Mucosa of rectum (tissue), 2 donors: ENCODE results near the gene UCK1.

Experiments
- H3K27ac ChIP-seq, 2 donors: one replicate each; pipeline ENCODE4 v1.7.0; 2013; ENCODE audit warnings: inconsistent platforms in 2 of 2, low read depth in 2 of 2, low read length in 2 of 2
- H3K27me3 ChIP-seq, 2 donors: one replicate each; pipeline ENCODE4 v1.7.0; 2013; ENCODE audit warnings: low read length in 2 of 2; ENCODE audit not compliant: control insufficient read depth in 2 of 2, insufficient read depth in 2 of 2
- H3K36me3 ChIP-seq, 2 donors: one replicate each; pipeline ENCODE4 v1.7.0; 2013; ENCODE audit warnings: low read length in 2 of 2; ENCODE audit not compliant: control insufficient read depth in 2 of 2, insufficient read depth in 2 of 2
- H3K4me1 ChIP-seq, 2 donors: one replicate each; pipeline ENCODE4 v1.7.0; 2013; ENCODE audit warnings: low read length in 2 of 2, mild to moderate bottlenecking in 1 of 2; ENCODE audit not compliant: control insufficient read depth in 2 of 2, insufficient read depth in 2 of 2
- H3K4me3 ChIP-seq, 2 donors: one replicate each; pipeline ENCODE4 v1.7.0; 2013; ENCODE audit warnings: low read length in 2 of 2
- H3K9ac ChIP-seq, 2 donors: one replicate each; pipeline ENCODE4 v1.7.0; 2013; ENCODE audit warnings: low read length in 2 of 2, low read depth in 1 of 2, mild to moderate bottlenecking in 1 of 2
- H3K9me3 ChIP-seq, 2 donors: one replicate each; pipeline ENCODE4 v1.7.0; 2013; ENCODE audit warnings: low read length in 2 of 2; ENCODE audit not compliant: control insufficient read depth in 2 of 2
- donor health status: healthy.
- donor health status: Normal muscosa, but diverticular disease.

Gene UCK1

GRCh38 chr9:131496844-131497405, 34.1 kb downstream of the UCK1 start:
- Histone ChIP-seq H3K36me3 (peaks cover 55 to 74% of the 10 kb centered on the region in 2 donors), H3K9me3 (no peaks in the 10 kb centered on the region), H3K27me3 (no peaks in the 10 kb centered on the region), H3K27ac (peak overlapping the region in 1 of 2 donors; percentile 38), H3K4me1 (peaks cover 0 to 11% of the 10 kb centered on the region in 2 donors), H3K4me3 (no peak overlapping the region), H3K9ac (no peak overlapping the region)

DNA sequence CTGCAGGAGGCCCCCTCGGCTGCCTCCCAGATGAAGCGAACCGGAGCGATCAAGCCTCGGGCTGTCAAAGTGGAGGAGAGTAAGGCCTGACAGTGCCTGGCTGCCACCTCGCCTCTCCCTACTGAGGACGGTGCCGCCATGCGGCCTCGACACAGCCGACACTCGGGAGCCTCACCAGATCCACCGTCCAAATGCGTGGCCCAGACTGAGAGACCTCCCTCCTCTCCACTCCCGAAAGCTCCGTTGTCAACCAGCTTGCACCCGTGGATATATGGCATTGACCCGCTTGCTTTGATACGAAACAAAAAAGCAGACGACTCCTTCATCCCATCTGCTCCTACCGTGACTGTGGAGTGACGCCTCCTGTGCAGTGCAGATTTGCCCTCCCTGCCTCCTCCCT, 35.3 kb downstream of the UCK1 start:
- Histone ChIP-seq H3K9me3 (no peaks in the 10 kb centered on the region), H3K4me1 (peaks cover 0 to 9% of the 10 kb centered on the region in 2 donors), H3K9ac (no peak overlapping the region), H3K4me3 (no peak overlapping the region), H3K36me3 (peaks cover 67 to 85% of the 10 kb centered on the region in 2 donors), H3K27ac (no peak overlapping the region), H3K27me3 (no peaks in the 10 kb centered on the region)

- H3K36me3 ChIP-seq = peaks cover 81 to 94% of the 10 kb centered on the region in 2 donors
- H3K27ac ChIP-seq = no peak overlapping the region
- no peak overlapping the region for H3K9ac ChIP-seq
- no peaks in the 10 kb centered on the region for H3K27me3 ChIP-seq
- H3K9me3 ChIP-seq = no peaks in the 10 kb centered on the region
- H3K4me1 ChIP-seq = peaks cover 0 to 9% of the 10 kb centered on the region in 2 donors
- H3K4me3 ChIP-seq = no peak overlapping the region
These were observed 36.7 kb downstream of the UCK1 start for GRCh38 chr9:131494296-131494870.

- Histone ChIP-seq H3K4me3 (no peak overlapping the region), H3K27me3 (no peaks in the 10 kb centered on the region), H3K36me3 (peaks cover 89 to 93% of the 10 kb centered on the region in 2 donors), H3K27ac (no peak overlapping the region), H3K9me3 (no peaks in the 10 kb centered on the region), H3K9ac (no peak overlapping the region), H3K4me1 (peaks cover 0 to 4% of the 10 kb centered on the region in 2 donors)
These were observed 39.0 kb downstream of the UCK1 start for GRCh38 chr9:131492070-131492469.

DNA sequence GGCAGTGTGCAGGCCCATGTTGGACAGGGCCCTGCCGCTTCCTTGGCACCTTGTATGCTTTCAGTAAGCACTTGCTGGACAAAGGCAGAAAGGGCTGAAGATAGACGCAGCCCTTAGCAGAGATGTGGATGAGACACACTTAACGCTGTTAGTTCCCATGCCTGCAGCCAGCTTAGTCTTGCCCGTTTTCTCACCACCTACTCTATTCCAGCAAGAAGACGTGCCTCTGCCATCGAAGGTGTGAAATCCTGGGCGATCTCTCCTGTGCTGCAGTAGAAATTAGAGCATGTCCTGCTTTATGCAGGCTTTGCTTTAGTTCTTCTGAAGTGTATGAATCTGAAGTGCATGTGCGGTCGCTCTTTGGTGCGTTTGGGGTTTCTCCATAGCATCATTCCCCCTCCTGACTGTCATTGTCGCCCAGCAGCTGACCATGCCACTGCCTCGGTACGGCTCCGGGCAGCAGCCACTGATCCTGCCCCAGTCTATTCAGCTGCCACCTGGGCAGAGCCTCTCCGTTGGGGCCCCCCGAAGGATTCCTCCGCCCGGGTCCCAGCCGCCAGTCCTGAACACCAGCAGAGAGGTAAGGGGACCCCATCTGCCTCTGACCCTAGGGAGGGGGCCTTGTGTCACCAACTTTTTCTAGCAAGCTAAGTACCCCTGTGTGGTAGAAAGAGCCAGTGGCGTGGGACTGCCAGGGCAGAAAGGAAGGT, 39.9 kb downstream of the UCK1 start:
- Histone ChIP-seq H3K27ac (no peak overlapping the region), H3K36me3 (peaks cover 91 to 93% of the 10 kb centered on the region in 2 donors), H3K9me3 (no peaks in the 10 kb centered on the region), H3K4me1 (no peaks in the 10 kb centered on the region), H3K4me3 (no peak overlapping the region), H3K9ac (no peak overlapping the region), H3K27me3 (no peaks in the 10 kb centered on the region)

GRCh38 chr9:131490514-131490913, 40.5 kb downstream of the UCK1 start:
- Histone ChIP-seq H3K36me3 (peaks cover 92 to 93% of the 10 kb centered on the region in 2 donors), H3K4me1 (no peaks in the 10 kb centered on the region), H3K27ac (no peak overlapping the region), H3K4me3 (no peak overlapping the region), H3K9ac (no peak overlapping the region), H3K9me3 (no peaks in the 10 kb centered on the region), H3K27me3 (no peaks in the 10 kb centered on the region)

GRCh38 chr9:131487621-131488031, 43.4 kb downstream of the UCK1 start:
- Histone ChIP-seq H3K27ac (no peak overlapping the region), H3K27me3 (no peaks in the 10 kb centered on the region), H3K4me1 (no peaks in the 10 kb centered on the region), H3K4me3 (no peak overlapping the region), H3K9me3 (no peaks in the 10 kb centered on the region), H3K9ac (no peak overlapping the region), H3K36me3 (peaks cover 96 to 97% of the 10 kb centered on the region in 2 donors)

GRCh38 chr9:131487001-131487400, 44.1 kb downstream of the UCK1 start:
- H3K4me1 ChIP-seq = no peaks in the 10 kb centered on the region
- no peak overlapping the region for H3K27ac ChIP-seq
- peaks cover 96 to 97% of the 10 kb centered on the region in 2 donors for H3K36me3 ChIP-seq

DNA sequence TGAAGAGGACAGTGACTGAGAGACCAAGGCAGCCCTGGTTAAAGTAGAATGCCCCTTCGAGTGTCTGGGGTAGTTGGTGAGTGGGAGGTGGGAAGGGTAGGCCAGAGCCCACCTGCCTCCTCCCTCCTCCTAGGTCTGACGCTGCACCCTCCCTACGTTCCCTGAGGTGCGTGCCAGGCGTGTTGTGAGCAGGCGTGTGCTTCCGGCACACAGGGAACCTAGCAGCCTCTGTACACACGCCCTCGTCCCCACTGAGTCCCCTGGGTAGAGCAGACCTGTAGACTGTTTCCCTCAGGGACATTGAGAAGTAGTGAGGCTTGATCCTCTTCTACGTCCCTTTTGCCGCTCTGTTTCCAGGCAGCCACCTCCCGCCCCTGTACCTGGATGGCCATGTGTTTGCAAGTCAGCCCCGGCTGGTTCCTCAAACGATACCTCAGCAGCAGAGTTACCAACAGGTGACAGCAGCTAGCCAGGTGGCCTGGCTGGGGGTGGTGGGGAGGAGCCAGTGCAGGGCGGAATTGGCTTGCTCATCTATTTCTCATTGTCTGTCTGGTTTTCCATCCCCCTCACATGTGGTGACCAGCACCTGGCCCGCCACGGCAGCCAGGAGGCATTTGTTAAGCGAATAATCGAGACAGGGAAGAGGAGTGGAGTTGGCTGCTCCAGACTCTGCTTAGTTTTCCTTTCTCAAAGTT, 45.2 kb downstream of the UCK1 start:
- Histone ChIP-seq H3K27ac (no peak overlapping the region), H3K27me3 (no peaks in the 10 kb centered on the region), H3K4me1 (no peaks in the 10 kb centered on the region), H3K9ac (no peak overlapping the region), H3K36me3 (peaks cover 90 to 94% of the 10 kb centered on the region in 2 donors), H3K4me3 (no peak overlapping the region), H3K9me3 (no peaks in the 10 kb centered on the region)

More at GRCh38 chr9:131487001-131487400, 44.1 kb downstream of the UCK1 start:
- H3K4me3 ChIP-seq = no peak overlapping the region
- no peak overlapping the region for H3K9ac ChIP-seq
- no peaks in the 10 kb centered on the region for H3K9me3 ChIP-seq
- no peaks in the 10 kb centered on the region for H3K27me3 ChIP-seq

- no peak overlapping the region for H3K4me3 ChIP-seq
- no peak overlapping the region for H3K27ac ChIP-seq
- no peaks in the 10 kb centered on the region for H3K4me1 ChIP-seq
- H3K36me3 ChIP-seq = peaks cover 84 to 93% of the 10 kb centered on the region in 2 donors
- no peaks in the 10 kb centered on the region for H3K9me3 ChIP-seq
- no peak overlapping the region for H3K9ac ChIP-seq
- H3K27me3 ChIP-seq = no peaks in the 10 kb centered on the region
These were observed 45.9 kb downstream of the UCK1 start for GRCh38 chr9:131485206-131485605.
